ENCODE data around the gene MEGF11.
"Not testable (repeated sequence)": the region's sequence is repeated elsewhere in the genome, so short reads cannot be mapped to it uniquely, and the experiment has no call there.

DNA sequence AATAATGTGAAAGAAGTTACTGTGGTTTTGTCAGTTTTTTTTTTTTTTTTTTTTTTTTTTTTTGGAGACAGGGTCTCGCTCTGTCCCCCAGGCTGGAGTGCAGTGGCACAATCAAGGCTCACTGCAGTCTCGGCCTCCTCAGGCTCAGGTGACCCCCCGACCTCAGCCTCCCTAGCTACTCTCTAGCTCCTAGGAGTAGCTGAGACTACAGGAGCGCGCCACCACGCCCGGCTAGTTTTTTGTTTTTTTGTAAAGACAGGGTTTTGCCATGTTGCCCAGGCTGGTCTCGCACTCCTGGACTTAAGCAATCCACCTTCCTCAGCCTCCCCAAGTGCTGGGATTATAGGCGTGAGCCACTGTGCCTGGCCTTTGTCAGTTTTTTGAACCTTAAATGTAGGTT, 381.7 kb downstream of the MEGF11 start:
- TF ChIP-seq, protein P1, sequence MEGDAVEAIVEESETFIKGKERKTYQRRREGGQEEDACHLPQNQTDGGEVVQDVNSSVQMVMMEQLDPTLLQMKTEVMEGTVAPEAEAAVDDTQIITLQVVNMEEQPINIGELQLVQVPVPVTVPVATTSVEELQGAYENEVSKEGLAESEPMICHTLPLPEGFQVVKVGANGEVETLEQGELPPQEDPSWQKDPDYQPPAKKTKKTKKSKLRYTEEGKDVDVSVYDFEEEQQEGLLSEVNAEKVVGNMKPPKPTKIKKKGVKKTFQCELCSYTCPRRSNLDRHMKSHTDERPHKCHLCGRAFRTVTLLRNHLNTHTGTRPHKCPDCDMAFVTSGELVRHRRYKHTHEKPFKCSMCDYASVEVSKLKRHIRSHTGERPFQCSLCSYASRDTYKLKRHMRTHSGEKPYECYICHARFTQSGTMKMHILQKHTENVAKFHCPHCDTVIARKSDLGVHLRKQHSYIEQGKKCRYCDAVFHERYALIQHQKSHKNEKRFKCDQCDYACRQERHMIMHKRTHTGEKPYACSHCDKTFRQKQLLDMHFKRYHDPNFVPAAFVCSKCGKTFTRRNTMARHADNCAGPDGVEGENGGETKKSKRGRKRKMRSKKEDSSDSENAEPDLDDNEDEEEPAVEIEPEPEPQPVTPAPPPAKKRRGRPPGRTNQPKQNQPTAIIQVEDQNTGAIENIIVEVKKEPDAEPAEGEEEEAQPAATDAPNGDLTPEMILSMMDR (conservative IDR thresholded peaks at IDR 0.05 in 1 of 2, IDR thresholded peaks at IDR 0.05 in 1 of 2; ENCODE audit: low read depth in 1 of 2, low read length in 2 of 2), result not testable (repeated sequence)
- not testable (repeated sequence) for TF ChIP-seq EZH2 (IDR thresholded peaks at IDR 0.05; ENCODE audit: low read length, missing control alignments)
